Activated CD4-positive, alpha-beta T cell treated with anti-CD3 and anti-CD28 coated beads, Interleukin-2, amount 50 U/mL, for 48 hours (primary cell): Measurements from ENCODE around the gene ENTREP1.
"Not testable (repeated sequence)": the region's sequence is repeated elsewhere in the genome, so short reads cannot be mapped to it uniquely, and the experiment has no call there.

Experiments
- DNase-seq, 2 experiments: peaks; one replicate each; pipeline ENCODE4 v3.0.0-alpha.2; 2020

Gene ENTREP1, protein sequence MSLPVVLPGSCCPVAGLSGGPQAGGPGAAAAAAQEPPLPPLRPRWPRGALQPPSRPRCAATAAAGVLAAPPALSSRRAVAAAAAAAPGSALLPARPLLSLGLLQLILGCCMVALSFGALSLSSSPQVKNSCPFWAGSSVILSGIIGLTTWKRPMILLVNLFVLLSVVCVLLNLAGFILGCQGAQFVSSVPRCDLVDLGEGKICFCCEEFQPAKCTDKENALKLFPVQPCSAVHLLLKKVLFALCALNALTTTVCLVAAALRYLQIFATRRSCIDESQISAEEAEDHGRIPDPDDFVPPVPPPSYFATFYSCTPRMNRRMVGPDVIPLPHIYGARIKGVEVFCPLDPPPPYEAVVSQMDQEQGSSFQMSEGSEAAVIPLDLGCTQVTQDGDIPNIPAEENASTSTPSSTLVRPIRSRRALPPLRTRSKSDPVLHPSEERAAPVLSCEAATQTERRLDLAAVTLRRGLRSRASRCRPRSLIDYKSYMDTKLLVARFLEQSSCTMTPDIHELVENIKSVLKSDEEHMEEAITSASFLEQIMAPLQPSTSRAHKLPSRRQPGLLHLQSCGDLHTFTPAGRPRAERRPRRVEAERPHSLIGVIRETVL

GRCh38 chr9:69324549-69325401 lies at the start of gene ENTREP1:
TSS of gene ENTREP1 (plus strand) at chr9:69325215. CDS start at chr9:69325310, 95 bp downstream.
- DNase-seq, result peak; percentile 1 to 8

DNA sequence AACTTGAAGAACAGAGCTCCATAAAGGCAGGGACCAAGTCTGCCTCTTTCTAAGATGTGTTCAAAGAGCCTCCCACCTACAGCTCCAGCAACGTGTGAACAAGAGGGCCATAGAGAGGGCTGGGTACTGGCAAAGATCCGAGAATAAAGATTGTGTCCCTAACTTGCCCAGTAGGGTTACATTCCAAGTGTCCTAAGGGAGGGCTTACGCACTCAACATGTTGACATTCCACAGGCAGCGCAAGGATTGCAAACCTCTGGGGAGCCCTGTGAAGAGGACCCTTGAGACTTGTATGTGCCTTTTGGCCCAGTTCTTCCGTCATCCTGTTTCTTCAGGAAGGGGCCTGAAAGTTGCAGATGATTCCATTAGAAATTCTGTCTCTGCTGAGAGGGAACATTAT lies 48.2 kb upstream of the ENTREP1 start:
- DNase-seq, result no peak

DNA sequence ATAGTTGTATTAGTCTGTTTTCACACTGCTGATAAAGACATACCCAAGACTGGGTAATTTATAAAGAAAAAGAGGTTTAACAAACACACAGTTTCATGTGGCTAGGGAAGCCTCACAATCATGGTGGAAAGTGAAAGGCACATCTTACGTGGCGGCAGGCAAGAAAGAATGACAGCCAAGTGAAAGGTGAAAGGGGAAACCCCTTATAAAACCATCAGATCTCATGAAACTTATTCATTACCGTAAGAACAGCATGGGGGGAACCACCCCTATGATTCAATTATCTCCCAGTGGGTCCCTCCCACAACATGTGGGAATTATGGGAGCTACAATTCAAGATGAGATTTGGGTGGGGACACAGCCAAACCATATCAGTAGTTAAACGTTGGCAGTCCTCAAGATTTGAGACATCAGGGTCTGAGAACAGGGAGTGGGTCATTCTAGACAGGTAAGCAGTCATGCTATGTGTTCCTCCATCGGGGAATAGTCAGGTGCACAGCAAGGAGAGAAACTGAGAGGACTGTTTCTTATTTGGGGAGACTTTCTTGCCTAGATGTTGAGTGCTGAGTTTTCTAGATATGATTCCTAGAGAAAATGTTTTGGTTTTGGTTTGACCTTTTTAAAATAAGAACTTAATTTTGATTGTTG lies 45.8 kb upstream of the ENTREP1 start:
- DNase-seq, result peak; percentile 34 to 53

DNA sequence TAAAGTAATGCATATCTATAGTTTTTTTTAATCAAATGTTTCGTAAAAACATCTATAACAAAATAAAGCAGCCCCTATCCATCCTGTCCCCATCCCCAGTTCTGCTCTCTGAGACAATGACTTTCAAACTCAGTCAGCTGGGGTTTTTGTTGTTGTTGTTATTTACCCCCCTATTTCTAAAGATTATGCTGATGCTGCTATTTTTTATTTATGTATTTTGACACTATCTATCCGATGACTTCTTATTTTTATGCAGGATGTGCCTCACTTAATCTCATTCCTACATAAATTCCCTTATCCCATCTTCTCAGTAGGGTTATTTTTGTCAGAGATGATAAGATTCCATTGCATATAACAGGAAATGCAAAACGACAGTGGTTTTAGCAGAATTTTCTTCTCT lies 45.3 kb upstream of the ENTREP1 start:
- no peak for DNase-seq

DNA sequence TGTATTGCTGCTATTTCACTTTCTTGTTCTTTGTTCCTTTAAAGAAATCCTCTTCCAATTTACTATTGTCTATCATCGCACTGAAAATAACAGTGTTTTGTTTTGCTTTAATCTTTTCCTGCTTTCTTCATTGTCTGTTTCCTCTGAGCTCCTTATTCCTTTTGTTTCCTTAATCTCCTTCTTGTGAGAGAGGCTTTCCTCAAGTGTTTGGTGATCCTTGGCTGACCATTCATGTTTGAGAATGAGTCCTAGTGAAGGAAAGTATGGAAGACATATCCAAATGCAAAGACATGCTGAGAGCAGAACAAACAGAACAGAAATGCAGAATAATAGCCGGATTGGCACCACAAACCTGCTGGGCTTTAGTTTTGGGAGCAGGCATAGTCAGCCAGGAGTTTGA lies 42.0 kb upstream of the ENTREP1 start:
- DNase-seq, result no peak

DNA sequence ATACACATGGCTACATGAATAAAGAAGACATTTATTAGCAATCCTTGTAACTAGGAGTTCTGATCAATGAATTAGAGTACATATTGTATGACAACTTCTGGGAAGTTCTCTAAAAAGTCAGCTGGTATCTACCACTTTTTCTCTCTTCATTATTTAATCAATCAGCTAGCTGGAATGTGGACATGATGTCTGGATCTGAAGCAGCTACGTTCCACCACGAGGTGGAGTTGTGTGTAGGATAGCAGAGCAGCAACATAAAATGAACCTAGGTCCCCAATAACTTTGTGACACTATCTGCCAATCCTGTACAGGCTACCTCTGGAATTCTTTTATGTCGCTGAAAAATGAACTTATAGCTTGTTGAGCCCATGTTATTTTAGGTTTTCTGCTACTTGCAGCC lies 32.9 kb upstream of the ENTREP1 start:
- DNase-seq, result no peak

GRCh38 chr9:69293156-69293555 lies 31.9 kb upstream of the ENTREP1 start:
- no peak for DNase-seq

GRCh38 chr9:69295872-69296552 lies 29.0 kb upstream of the ENTREP1 start:
- no peak for DNase-seq

DNA sequence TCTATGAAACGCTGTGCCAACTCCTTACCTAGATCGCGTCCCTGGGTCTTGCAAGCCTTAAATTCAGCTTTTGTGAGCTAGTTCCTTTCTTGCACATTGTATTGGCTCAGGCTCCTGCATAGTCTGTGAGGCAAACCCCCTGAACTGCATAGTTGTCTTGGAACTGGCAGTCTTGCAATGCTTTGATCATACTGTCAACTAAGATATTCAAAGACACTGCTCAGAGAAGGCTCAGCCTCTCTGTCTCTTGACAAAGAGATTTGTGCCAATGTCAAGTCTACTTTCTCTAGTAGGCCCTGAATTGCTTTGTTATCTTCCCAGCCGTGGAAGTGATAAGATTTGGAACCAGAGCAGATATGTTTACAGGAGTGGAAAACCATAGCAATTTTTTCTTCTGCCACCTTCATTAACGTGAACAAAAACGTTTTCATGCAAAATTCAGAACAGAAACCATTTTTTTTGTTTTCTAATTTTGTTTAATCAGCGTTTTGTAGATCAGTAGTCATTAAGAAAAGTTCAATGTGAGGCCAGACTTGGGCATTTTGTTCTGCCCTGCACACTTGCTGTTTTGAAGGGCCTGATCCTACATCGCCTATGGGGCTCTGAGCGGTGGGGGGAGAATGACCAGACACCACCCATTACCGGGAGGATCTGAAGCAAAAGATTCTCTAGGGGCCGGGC lies 27.6 kb upstream of the ENTREP1 start:
- no peak for DNase-seq

- no peak for DNase-seq
These were observed 25.7 kb upstream of the ENTREP1 start for GRCh38 chr9:69299315-69299714.

GRCh38 chr9:69299826-69300225 lies 25.2 kb upstream of the ENTREP1 start:
- DNase-seq, result no peak

GRCh38 chr9:69303331-69303730 lies 21.7 kb upstream of the ENTREP1 start:
- no peak for DNase-seq

DNA sequence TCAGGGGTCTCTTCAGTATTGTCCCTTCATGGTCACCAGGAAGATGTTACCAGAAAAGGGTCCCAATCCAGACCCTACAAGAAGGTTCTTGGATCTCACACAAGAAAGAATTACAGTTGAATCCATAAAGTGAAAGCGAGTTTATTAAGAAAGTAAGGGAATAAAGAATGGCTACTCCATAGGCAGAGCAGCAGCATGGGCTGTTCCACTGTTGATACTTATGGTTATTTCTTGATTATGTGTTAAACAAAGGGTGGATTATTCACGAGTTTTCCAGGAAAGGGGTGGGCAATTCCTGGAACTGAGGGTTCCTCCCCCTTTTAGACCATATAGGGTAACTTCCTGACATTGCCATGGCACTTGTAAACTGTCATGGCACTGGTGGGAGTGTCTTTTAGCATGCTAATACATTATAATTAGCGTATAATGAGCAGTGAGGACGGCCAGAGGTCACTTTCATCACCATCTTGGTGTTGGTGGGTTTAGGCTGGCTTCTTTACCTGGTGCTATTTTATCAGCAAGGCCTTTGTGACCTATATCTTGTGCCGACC lies 18.0 kb upstream of the ENTREP1 start:
- not testable (repeated sequence) for DNase-seq

- no peak for DNase-seq
These were observed 17.4 kb upstream of the ENTREP1 start for GRCh38 chr9:69307446-69308205.

GRCh38 chr9:69308206-69308931 lies 16.6 kb upstream of the ENTREP1 start:
- no peak for DNase-seq

- DNase-seq, result no peak
These were observed 11.8 kb upstream of the ENTREP1 start for GRCh38 chr9:69313175-69313574.

- no peak for DNase-seq
These were observed 10.5 kb upstream of the ENTREP1 start for GRCh38 chr9:69314547-69314946.

DNA sequence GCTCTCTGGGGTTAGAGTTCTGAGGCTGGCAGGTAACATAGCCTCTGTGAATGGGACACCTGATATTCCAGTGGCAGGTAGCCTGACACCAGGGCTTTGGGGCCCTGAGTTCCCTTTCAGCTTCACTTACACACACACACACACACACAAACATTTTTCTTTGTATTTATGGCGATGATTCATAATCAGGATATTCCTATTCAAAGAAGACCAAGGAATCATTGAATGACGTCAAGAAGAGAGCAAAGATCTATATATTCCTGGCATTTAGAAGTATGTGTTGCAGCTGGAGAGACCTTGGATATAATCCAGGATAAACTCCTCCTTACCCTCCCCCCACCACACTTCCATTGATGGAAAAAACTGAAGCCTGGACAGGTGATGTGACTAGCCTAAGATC lies 7.9 kb upstream of the ENTREP1 start:
- DNase-seq, result no peak

DNA sequence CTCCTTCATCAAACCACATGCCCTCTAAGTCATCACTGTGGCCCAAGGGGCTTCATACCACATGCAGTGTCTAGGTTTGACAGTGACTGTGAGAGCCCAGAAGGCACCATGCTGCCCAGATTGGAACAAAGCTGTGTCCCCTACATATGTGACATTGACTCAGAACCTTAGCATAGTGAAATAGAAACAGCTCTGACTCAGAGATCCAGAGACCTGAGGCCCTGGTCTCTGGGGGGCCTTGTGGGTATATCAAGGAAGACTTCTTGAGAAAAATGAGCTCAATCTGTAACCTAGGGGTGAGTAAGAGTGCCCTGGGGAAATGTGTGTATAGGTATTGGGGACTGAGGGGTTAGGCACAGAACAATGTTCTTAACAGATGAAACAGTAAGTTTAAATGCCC lies 7.1 kb upstream of the ENTREP1 start:
- DNase-seq, result peak; percentile 17 to 38
